Measurements from ENCODE around the gene LRRC59.

The LRRC59 gene

DNA sequence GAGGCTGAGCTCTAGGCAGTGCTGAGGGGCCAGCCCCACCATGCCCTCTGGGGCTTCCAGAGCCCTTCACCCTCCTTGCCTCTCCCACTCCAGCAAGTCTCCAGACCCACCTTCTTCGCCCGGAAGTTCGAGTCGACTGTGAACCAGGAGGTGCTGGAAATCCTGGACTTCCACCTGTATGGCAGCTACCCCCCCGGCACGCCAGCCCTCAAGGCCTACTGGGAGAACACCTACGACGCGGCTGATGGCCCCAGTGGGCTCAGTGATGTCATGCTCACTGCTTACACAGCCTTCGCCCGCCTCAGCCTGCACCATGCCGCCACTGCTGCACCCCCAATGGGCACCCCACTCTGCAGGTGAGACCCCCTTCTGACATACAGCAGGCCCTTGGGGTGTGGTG, 40.9 kb downstream of the LRRC59 start:
- peaks cover 5% of the 10 kb centered on the region for H3K4me1 Mint-ChIP-seq
- DNase-seq, result no peak
- no peaks in the 10 kb centered on the region for H3K27me3 Mint-ChIP-seq (ENCODE audit: low read depth, poor library complexity)
- H3K36me3 Mint-ChIP-seq (ENCODE audit: low read depth), result peaks cover 39% of the 10 kb centered on the region
- TF ChIP-seq, protein P1, sequence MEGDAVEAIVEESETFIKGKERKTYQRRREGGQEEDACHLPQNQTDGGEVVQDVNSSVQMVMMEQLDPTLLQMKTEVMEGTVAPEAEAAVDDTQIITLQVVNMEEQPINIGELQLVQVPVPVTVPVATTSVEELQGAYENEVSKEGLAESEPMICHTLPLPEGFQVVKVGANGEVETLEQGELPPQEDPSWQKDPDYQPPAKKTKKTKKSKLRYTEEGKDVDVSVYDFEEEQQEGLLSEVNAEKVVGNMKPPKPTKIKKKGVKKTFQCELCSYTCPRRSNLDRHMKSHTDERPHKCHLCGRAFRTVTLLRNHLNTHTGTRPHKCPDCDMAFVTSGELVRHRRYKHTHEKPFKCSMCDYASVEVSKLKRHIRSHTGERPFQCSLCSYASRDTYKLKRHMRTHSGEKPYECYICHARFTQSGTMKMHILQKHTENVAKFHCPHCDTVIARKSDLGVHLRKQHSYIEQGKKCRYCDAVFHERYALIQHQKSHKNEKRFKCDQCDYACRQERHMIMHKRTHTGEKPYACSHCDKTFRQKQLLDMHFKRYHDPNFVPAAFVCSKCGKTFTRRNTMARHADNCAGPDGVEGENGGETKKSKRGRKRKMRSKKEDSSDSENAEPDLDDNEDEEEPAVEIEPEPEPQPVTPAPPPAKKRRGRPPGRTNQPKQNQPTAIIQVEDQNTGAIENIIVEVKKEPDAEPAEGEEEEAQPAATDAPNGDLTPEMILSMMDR (IDR thresholded peaks at IDR 0.05), result no peak
- H3K9me3 Mint-ChIP-seq, result no peaks in the 10 kb centered on the region
- H3K27ac Mint-ChIP-seq, result no peak overlapping the region
- H3K4me3 Mint-ChIP-seq, result no peak overlapping the region

DNA sequence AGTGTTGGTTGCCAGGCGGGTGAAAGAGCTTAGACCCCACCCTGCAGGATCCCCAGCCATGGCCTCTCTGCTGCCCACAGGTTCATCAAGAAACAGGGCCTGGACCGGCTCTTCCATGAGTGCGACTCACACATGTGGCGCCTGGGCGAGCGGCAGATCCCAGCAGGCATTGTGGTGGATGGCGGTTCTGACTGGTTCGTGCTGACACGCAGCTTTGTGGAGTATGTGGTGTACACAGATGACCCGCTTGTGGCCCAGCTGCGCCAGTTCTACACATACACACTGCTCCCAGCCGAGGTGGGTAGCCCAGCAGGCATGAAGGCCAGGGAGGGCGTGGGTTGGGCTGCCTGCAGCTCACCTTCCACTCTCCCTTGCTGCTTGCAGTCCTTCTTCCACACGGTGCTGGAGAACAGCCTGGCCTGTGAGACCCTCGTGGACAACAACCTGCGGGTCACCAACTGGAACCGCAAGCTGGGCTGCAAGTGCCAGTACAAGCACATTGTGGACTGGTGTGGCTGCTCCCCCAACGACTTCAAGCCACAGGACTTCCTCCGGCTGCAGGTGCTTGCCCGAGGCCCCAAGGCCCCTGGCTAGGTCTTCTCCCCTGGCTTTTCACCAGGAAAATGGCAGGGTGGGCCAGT, 41.5 kb downstream of the LRRC59 start:
- Mint-ChIP-seq H3K27me3 (ENCODE audit: low read depth, poor library complexity) (no peaks in the 10 kb centered on the region), H3K36me3 (ENCODE audit: low read depth) (peaks cover 43% of the 10 kb centered on the region), H3K4me3 (no peak overlapping the region), H3K27ac (no peak overlapping the region), H3K9me3 (no peaks in the 10 kb centered on the region), H3K4me1 (peaks cover 10% of the 10 kb centered on the region)
- TF ChIP-seq, protein P1 (IDR thresholded peaks at IDR 0.05), result no peak
- DNase-seq, result no peak

DNA sequence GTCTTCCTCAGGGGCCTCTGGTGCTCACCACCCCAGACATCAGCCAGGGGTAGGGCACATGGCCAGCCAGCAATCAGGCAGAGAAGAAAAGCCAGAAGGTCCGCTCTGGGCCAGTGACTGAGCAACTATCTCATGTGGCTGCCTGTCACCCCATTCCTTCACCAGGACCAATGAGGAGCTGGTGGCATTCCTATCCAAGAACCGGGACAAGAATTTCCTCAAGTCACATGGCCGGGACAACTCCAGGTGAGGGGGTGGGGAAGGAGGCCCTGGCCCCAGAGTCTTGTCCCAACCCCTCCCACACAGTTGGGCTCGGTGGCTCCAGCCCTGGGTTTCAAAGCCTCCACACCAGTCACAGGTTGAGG, 42.0 kb downstream of the LRRC59 start:
- DNase-seq, result no peak
- Mint-ChIP-seq H3K9me3 (no peaks in the 10 kb centered on the region), H3K4me1 (peaks cover 15% of the 10 kb centered on the region), H3K27me3 (ENCODE audit: low read depth, poor library complexity) (peaks cover 2% of the 10 kb centered on the region), H3K27ac (no peak overlapping the region), H3K4me3 (no peak overlapping the region), H3K36me3 (ENCODE audit: low read depth) (peaks cover 48% of the 10 kb centered on the region)
- TF ChIP-seq, protein P1 (IDR thresholded peaks at IDR 0.05), result no peak

DNA sequence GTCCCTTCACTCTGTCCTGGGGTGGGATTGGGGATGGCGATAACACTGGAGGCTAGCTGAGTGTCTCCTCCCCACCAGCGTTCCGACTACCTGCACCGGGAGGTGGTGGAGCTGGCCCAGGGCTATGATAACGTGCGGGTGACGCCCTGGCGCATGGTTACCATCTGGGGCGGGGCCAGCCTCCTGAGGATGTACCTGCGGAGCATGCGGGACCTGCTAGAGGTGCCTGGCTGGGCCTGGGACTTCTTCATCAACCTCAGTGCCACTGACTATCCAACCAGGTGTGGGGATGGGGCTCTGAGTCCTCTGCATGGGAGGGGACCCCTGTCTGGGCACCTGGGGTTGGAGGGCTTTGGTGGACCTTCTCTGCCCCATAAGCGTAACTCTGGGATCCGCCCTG, 42.5 kb downstream of the LRRC59 start:
- H3K27ac Mint-ChIP-seq, result no peak overlapping the region
- no peaks in the 10 kb centered on the region for H3K9me3 Mint-ChIP-seq
- peaks cover 16% of the 10 kb centered on the region for H3K4me1 Mint-ChIP-seq
- TF ChIP-seq, protein P1 (IDR thresholded peaks at IDR 0.05), result no peak
- peaks cover 48% of the 10 kb centered on the region for H3K36me3 Mint-ChIP-seq (ENCODE audit: low read depth)
- no peak for DNase-seq
- H3K27me3 Mint-ChIP-seq (ENCODE audit: low read depth, poor library complexity), result peaks cover 3% of the 10 kb centered on the region
- H3K4me3 Mint-ChIP-seq, result no peak overlapping the region

DNA sequence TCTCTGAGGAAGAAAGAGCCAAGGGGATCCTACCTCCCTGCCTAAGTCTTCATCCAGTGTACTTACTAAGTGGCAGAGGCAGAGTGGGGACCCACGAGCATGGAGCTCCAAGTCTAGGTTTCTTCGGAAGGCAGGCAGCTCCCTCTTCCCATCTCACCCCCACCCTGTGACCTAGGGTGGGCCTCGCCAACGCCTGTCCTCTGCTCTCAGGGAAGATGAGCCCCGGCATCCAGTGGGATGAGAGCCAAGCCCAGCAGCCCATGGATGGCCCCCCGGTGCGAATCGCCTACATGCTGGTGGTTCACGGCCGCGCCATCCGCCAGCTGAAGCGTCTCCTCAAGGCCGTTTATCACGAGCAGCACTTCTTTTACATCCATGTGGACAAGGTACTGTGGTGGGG, 43.1 kb downstream of the LRRC59 start:
- H3K36me3 Mint-ChIP-seq (ENCODE audit: low read depth), result peaks cover 47% of the 10 kb centered on the region
- H3K4me3 Mint-ChIP-seq, result no peak overlapping the region
- peaks cover 3% of the 10 kb centered on the region for H3K27me3 Mint-ChIP-seq (ENCODE audit: low read depth, poor library complexity)
- no peak for DNase-seq
- TF ChIP-seq, protein P1 (IDR thresholded peaks at IDR 0.05), result no peak
- H3K27ac Mint-ChIP-seq, result no peak overlapping the region
- peaks cover 17% of the 10 kb centered on the region for H3K4me1 Mint-ChIP-seq
- H3K9me3 Mint-ChIP-seq, result no peaks in the 10 kb centered on the region

DNA sequence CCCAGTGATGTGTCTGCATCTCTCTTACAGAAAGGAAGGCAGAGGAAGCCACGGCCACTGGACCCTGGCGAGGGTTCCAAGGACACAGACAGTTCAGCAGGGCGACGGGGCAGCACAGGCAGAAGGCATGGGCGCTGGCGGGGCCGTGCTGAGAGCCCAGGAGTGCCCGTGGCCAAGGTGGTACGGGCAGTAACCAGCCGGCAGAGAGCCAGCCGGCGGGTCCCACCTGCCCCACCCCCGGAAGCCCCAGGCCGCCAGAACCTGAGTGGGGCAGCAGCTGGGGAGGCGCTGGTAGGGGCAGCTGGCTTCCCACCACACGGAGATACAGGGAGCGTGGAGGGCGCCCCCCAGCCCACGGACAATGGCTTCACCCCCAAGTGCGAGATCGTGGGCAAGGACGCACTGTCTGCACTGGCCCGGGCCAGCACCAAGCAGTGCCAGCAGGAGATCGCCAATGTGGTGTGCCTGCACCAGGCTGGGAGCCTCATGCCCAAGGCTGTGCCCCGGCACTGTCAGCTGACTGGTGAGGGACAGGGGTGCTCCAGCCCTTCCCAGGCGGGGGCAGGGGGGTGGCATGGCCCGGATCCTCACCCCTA, 43.6 kb downstream of the LRRC59 start:
- H3K27ac Mint-ChIP-seq, result peak overlapping the region; percentile 90
- no peaks in the 10 kb centered on the region for H3K9me3 Mint-ChIP-seq
- no peak overlapping the region for H3K4me3 Mint-ChIP-seq
- TF ChIP-seq, protein P1 (IDR thresholded peaks at IDR 0.05), result no peak
- peaks cover 3% of the 10 kb centered on the region for H3K27me3 Mint-ChIP-seq (ENCODE audit: low read depth, poor library complexity)
- H3K4me1 Mint-ChIP-seq, result peaks cover 22% of the 10 kb centered on the region
- no peak for DNase-seq
- peaks cover 42% of the 10 kb centered on the region for H3K36me3 Mint-ChIP-seq (ENCODE audit: low read depth)

All from nephron progenitor cell (in vitro differentiated cells).